GM12878 (cell line): ENCODE measurements around the gene SLC66A1. TPM values are rescaled to one million over a fixed set of nuclear protein-coding genes. Genes with fewer than 3 reads are reported as not detected.

Experiments used
- ATAC-seq: fragments of 200-7000 bp; cut with Tn5 transposase; 3 replicates; pipeline ENCODE4 v1.9.1; 2020; ENCODE audit warnings: mild to moderate bottlenecking, moderate library complexity
- BruUV-seq: library from RNA; stranded (reverse); fragments of 400-500 nt; replicated peaks from 2 replicates; lab custom pipeline; 2021; lab: Mats Ljungman, UMichigan
- CTCF ChIA-PET: fragments of 300-600 bp; sonication (Branson Sonifier 250); formaldehyde crosslinking; extraction: SDS; loops from one replicate; lab custom pipeline; 2021; ENCODE audit warnings: inconsistent platforms; lab: Yijun Ruan, JAX
- POLR2A ChIA-PET: fragments of 350-600 bp; formaldehyde crosslinking; extraction: SDS; loops from one replicate; lab custom pipeline; 2021; ENCODE audit warnings: inconsistent platforms; lab: Charles Lee
- RAD21 ChIA-PET: fragments of 300-600 bp; sonication (Branson Sonifier 250); formaldehyde crosslinking; loops from one replicate; lab custom pipeline; 2023; ENCODE audit warnings: antibody characterized with exemption; ENCODE audit not compliant: unreplicated experiment; lab: Charles Lee
- SMC1A ChIA-PET: fragments of 300-600 bp; sonication (Branson Sonifier 250); formaldehyde crosslinking; loops from one replicate; lab custom pipeline; 2023; ENCODE audit not compliant: unreplicated experiment, uncharacterized antibody; lab: Charles Lee
- DNase-seq: peaks from one replicate; pipeline ENCODE4 v3.0.0-alpha.2; 2011; ENCODE audit warnings: low read depth, low spot score
- FAIRE-seq: peaks from 3 replicates; lab custom pipeline; 2011; peaks lifted over from hg19 to GRCh38; lab: Jason Lieb, UNC
- H2AFZ ChIP-seq: 2 replicates; pipeline ENCODE4 v1.6.0; 2011; ENCODE audit warnings: low read depth, low read length, control low read depth; ENCODE audit not compliant: control insufficient read depth
- H3K27ac ChIP-seq: 2 replicates; pipeline ENCODE4 v1.5.1; 2011; ENCODE audit warnings: control low read depth; ENCODE audit not compliant: control insufficient read depth, insufficient read depth
- H3K27me3 ChIP-seq, 2 experiments: replicated peaks in 1 of 2; 2 replicates each; pipeline versions ENCODE4 v1.6.0 to v1.6.1; 2011; ENCODE audit warnings: low read length in 1 of 2; ENCODE audit not compliant: control insufficient read depth in 2 of 2, insufficient read depth in 2 of 2
- H3K36me3 ChIP-seq, 2 experiments: 2 replicates each; pipeline ENCODE4 v1.5.1; 2011; ENCODE audit warnings: low read length in 1 of 2; ENCODE audit not compliant: control insufficient read depth in 2 of 2, insufficient read depth in 2 of 2
- H3K4me1 ChIP-seq: 2 replicates; pipeline ENCODE4 v1.6.1; 2011; ENCODE audit warnings: mild to moderate bottlenecking, low read length, moderate library complexity, mixed read lengths; ENCODE audit not compliant: control insufficient read depth, insufficient read depth
- H3K4me2 ChIP-seq: 2 replicates; pipeline ENCODE4 v1.6.0; 2011; ENCODE audit warnings: control low read depth; ENCODE audit not compliant: control insufficient read depth, insufficient read depth
- H3K4me3 ChIP-seq: fragments of 200-600 bp; sonication (generic); 2 replicates; pipeline ENCODE4 v1.5.1; 2016
- H3K79me2 ChIP-seq: 2 replicates; pipeline ENCODE4 v1.6.0; 2011; ENCODE audit warnings: low read length; ENCODE audit not compliant: control insufficient read depth, insufficient read depth
- H3K9ac ChIP-seq: 2 replicates; pipeline ENCODE4 v1.8.0; 2011; ENCODE audit warnings: low read length, control low read depth, mixed read lengths; ENCODE audit not compliant: control insufficient read depth, insufficient read depth
- H3K9me3 ChIP-seq: replicated peaks from 3 replicates; pipeline ENCODE4 v1.5.1; 2011; ENCODE audit warnings: mild to moderate bottlenecking, low read length; ENCODE audit not compliant: control insufficient read depth, insufficient read depth
- H4K20me1 ChIP-seq: 2 replicates; pipeline ENCODE4 v1.6.0; 2011; ENCODE audit not compliant: control insufficient read depth, insufficient read depth
- BCLAF1 ChIP-seq: fragments of 450-650 bp; IDR thresholded peaks from 2 replicates; pipeline ENCODE4 v1.6.1; 2017; ENCODE audit warnings: antibody characterized with exemption, mild to moderate bottlenecking, moderate library complexity
- BRCA1 ChIP-seq: IDR thresholded peaks from 2 replicates; pipeline ENCODE4 v1.6.1; 2011; ENCODE audit warnings: low read depth, low read length, improper control_type of control experiment
- CBX5 ChIP-seq: sonication (generic); IDR thresholded peaks from 2 replicates; pipeline ENCODE4 v1.6.1; 2016; ENCODE audit warnings: low read depth, moderate library complexity, mild to moderate bottlenecking, inconsistent platforms
- EP300 ChIP-seq, 2 experiments: fragments of 150-350 bp in 1 of 2; IDR thresholded peaks; 2 replicates each; pipeline ENCODE4 v1.6.1; 2011 to 2012; ENCODE audit warnings: low read depth in 2 of 2, low read length in 2 of 2, borderline replicate concordance in 1 of 2, improper control_type of control experiment in 1 of 2, inconsistent platforms in 1 of 2; ENCODE audit not compliant: control insufficient read depth in 1 of 2
- IRF4 ChIP-seq: IDR thresholded peaks from 2 replicates; pipeline ENCODE4 v1.6.1; 2011; ENCODE audit warnings: low read depth, low read length
- NBN ChIP-seq: fragments of 450-650 bp; IDR thresholded peaks from 2 replicates; pipeline ENCODE4 v1.6.1; 2016
- PAX5 ChIP-seq: IDR thresholded peaks from 2 replicates; pipeline ENCODE4 v1.6.1; 2011; ENCODE audit warnings: low read depth, low read length, borderline replicate concordance
- POLR2A ChIP-seq: IDR thresholded peaks from 2 replicates; pipeline ENCODE4 v1.6.1; 2011; ENCODE audit warnings: low read depth, mild to moderate bottlenecking, low read length
- RELA ChIP-seq: fragments of 450-650 bp; IDR thresholded peaks from 2 replicates; pipeline ENCODE4 v1.8.0; 2014; ENCODE audit warnings: borderline replicate concordance; ENCODE audit not compliant: partially characterized antibody
- RUNX3 ChIP-seq: IDR thresholded peaks from 2 replicates; pipeline ENCODE4 v1.6.1; 2012; ENCODE audit warnings: low read length, inconsistent platforms
- SMAD1 ChIP-seq: fragments of 450-650 bp; IDR thresholded peaks from 2 replicates; pipeline ENCODE4 v1.6.1; 2018; ENCODE audit warnings: mild to moderate bottlenecking, low read depth; ENCODE audit not compliant: partially characterized antibody
- SMARCA5 ChIP-seq: fragments of 450-650 bp; IDR thresholded peaks from 2 replicates; pipeline ENCODE4 v1.6.1; 2017; ENCODE audit warnings: mild to moderate bottlenecking
- TAF1 ChIP-seq: IDR thresholded peaks from 2 replicates; pipeline ENCODE4 v1.6.1; 2011; ENCODE audit warnings: mild to moderate bottlenecking, low read depth, low read length, borderline replicate concordance
- WGBS: methylation state at CpG from one replicate; pipeline ENCODE4 v1.1.6; 2016; ENCODE audit warnings: low lambda C conversion rate; ENCODE audit not compliant: insufficient replicate concordance, insufficient coverage; ENCODE audit errors: missing lambda C conversion rate; 5-methylcytosine and 5-hydroxymethylcytosine counted together
- in situ Hi-C: fragments of 300-500 bp; cut with MboI; formaldehyde crosslinking; loops from 9 replicates; pipeline ENCODE4 v1.14.3; 2018; ENCODE audit warnings: mixed read lengths
- intact Hi-C: fragments of 100-400 bp; cut with micrococcal nuclease; formaldehyde crosslinking; loops from one replicate; pipeline ENCODE4 v1.14.2; 2022; ENCODE audit not compliant: unreplicated experiment
- polyA plus RNA-seq, 11 experiments: library from polyadenylated mRNA; depleted of rRNA in 4 of 11; unstranded in 6 of 11; stranded (reverse) in 5 of 11; fragments of >200 nt; fragmentation: Nextera tagmentation in 4 of 11; fragmentation: Illumina TruSeq in 1 of 11; extraction: Ambion mirVana in 4 of 11; extraction: Trizol in 1 of 11; gene quantifications; 1 replicate in 1 of 11; 2 replicates in 10 of 11; pipeline versions ENCODE4 v1.2.1 to v1.2.3, GENCODE V29; 2011 to 2016; ENCODE audit warnings: inconsistent platforms in 2 of 11, missing spikeins in 2 of 11, low read depth in 1 of 11
- total RNA-seq, 4 experiments: library from RNA; depleted of rRNA in 3 of 4; stranded (reverse); fragments of >200 nt in 3 of 4; fragmentation: Illumina TruSeq in 1 of 4; extraction: Trizol in 1 of 4; gene quantifications; 2 replicates each; pipeline versions ENCODE4 v1.2.1 to v1.2.3, GENCODE V29; 2013 to 2021
- TF ChIP-seq, protein P1 (sequence below): IDR thresholded peaks from 2 replicates; pipeline ENCODE4 v1.6.1; 2011; ENCODE audit warnings: borderline replicate concordance, low read depth, mild to moderate bottlenecking, moderate library complexity, low read length; ENCODE audit not compliant: insufficient read depth, poor library complexity, severe bottlenecking

SLC66A1 gene
- total and polyA plus RNA-seq, 10 of the 15 experiments (the other 5 are each of a cell fraction or from before 2014, with no cell fraction given), result 0.58 to 22.0 (median 10.2) TPM

- Histone ChIP-seq H3K9me3 (peaks cover 2% of the 10 kb centered on the region; the same call in 1 of the 3 replicates), H3K4me2 (no peak overlapping the region), H3K27me3 (no peaks in the 10 kb centered on the region), H2AFZ (no peak overlapping the region), H3K27ac (no peak overlapping the region), H3K36me3 (no peaks in the 10 kb centered on the region), H3K9ac (no peak overlapping the region), H3K4me1 (no peaks in the 10 kb centered on the region), H3K79me2 (no peaks in the 10 kb centered on the region), H4K20me1 (no peaks in the 10 kb centered on the region), H3K4me3 (no peak overlapping the region)
- no peak for ATAC-seq
- FAIRE-seq, result no peak
- in situ Hi-C loops, result no loop called here
- ChIA-PET POLR2A (interaction anchor here (0.6 to 0.7 kb wide), 2 partner anchors 549 to 1244 kb away, joined by 3 to 5 read pairs; no protein-coding TSS in a partner anchor), CTCF (interaction anchor here (0.6 kb wide), 2 partner anchors 312 to 1528 kb away, joined by 3 to 4 read pairs; no protein-coding TSS in a partner anchor), SMC1A (no interaction called here), RAD21 (interaction anchor here (0.6 kb wide), 1 partner anchor 13 kb away, joined by 3 read pairs; no protein-coding TSS in a partner anchor)
- no TSS peak for BruUV-seq
- intact Hi-C loops, result no loop called here
- TF ChIP-seq SMAD1 (no peak), IRF4 (no peak), TAF1 (no peak), POLR2A (no peak)
- TF ChIP-seq, protein P1, sequence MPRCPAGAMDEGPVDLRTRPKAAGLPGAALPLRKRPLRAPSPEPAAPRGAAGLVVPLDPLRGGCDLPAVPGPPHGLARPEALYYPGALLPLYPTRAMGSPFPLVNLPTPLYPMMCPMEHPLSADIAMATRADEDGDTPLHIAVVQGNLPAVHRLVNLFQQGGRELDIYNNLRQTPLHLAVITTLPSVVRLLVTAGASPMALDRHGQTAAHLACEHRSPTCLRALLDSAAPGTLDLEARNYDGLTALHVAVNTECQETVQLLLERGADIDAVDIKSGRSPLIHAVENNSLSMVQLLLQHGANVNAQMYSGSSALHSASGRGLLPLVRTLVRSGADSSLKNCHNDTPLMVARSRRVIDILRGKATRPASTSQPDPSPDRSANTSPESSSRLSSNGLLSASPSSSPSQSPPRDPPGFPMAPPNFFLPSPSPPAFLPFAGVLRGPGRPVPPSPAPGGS, result no peak
- no peak for DNase-seq
These were observed 40.1 kb upstream of the SLC66A1 start for GRCh38 chr1:19272064-19272463.

GRCh38 chr1:19273106-19273843, 38.9 kb upstream of the SLC66A1 start:
- ChIA-PET CTCF (no interaction called here), SMC1A (no interaction called here), RAD21 (no interaction called here), POLR2A (no interaction called here)
- intact Hi-C loops, result no loop called here
- no TSS peak for BruUV-seq
- in situ Hi-C loops, result no loop called here
- no peaks in the 10 kb centered on the region for H3K36me3 ChIP-seq
- H3K4me3 ChIP-seq, result no peak overlapping the region
- peaks cover 2% of the 10 kb centered on the region; the same call in 1 of the 3 replicates for H3K9me3 ChIP-seq
- DNase-seq (no peak), ATAC-seq (no peak), FAIRE-seq (no peak)
- H2AFZ ChIP-seq, result no peak overlapping the region
- H3K9ac ChIP-seq, result no peak overlapping the region
- H3K79me2 ChIP-seq, result no peaks in the 10 kb centered on the region
- WGBS, result 50% methylated on average over 14 of the region's 22 CpGs
- no peaks in the 10 kb centered on the region for H4K20me1 ChIP-seq
- no peaks in the 10 kb centered on the region for H3K4me1 ChIP-seq
- no peak overlapping the region for H3K27ac ChIP-seq
- no peak overlapping the region for H3K4me2 ChIP-seq
- H3K27me3 ChIP-seq, result no peaks in the 10 kb centered on the region
- TF ChIP-seq NBN (no peak), RELA (no peak), EP300 (IDR thresholded peaks at IDR 0.05; ENCODE audit: borderline replicate concordance in 1 of 2, control insufficient read depth in 1 of 2, low read depth in 2 of 2, low read length in 2 of 2) (no peak), BRCA1 (no peak), SMARCA5 (no peak), CBX5 (no peak), PAX5 (no peak), BCLAF1 (no peak), SMAD1 (no peak), RUNX3 (no peak)
